Liver (tissue), 9 donors: ENCODE measurements around the gene CAMK2B. TPM values are rescaled to one million over a fixed set of nuclear protein-coding genes. Genes with fewer than 3 reads are reported as not detected.

Experiments
- DNase-seq: peaks from one replicate; pipeline ENCODE4 v3.0.0-alpha.2; 2017; ENCODE audit warnings: low spot score
- H3K27ac ChIP-seq, 2 donors: one replicate each; pipeline ENCODE4 v1.7.0; 2013; ENCODE audit warnings: inconsistent platforms in 2 of 2, low read length in 2 of 2, control low read depth in 1 of 2, low read depth in 1 of 2, mild to moderate bottlenecking in 1 of 2
- H3K27me3 ChIP-seq, 4 donors: one replicate each; pipeline versions ENCODE4 v1.6.1 to v1.7.0; 2013; ENCODE audit warnings: low read length in 3 of 4, inconsistent platforms in 1 of 4, mild to moderate bottlenecking in 1 of 4, moderate library complexity in 1 of 4; ENCODE audit not compliant: control insufficient read depth in 4 of 4, insufficient read depth in 4 of 4
- H3K36me3 ChIP-seq, 4 donors: one replicate each; pipeline versions ENCODE4 v1.6.1 to v1.7.0; 2013; ENCODE audit warnings: low read length in 3 of 4, mild to moderate bottlenecking in 3 of 4, low read depth in 1 of 4, moderate library complexity in 1 of 4; ENCODE audit not compliant: control insufficient read depth in 4 of 4, insufficient read depth in 3 of 4
- H3K4me1 ChIP-seq, 4 donors: one replicate each; pipeline versions ENCODE4 v1.6.1 to v1.7.0; 2013; ENCODE audit warnings: low read length in 3 of 4, mild to moderate bottlenecking in 3 of 4, moderate library complexity in 1 of 4; ENCODE audit not compliant: control insufficient read depth in 4 of 4, insufficient read depth in 4 of 4
- H3K4me3 ChIP-seq, 3 donors: one replicate each; pipeline versions ENCODE4 v1.6.1 to v1.7.0; 2013; ENCODE audit warnings: low read length in 3 of 3, control low read depth in 1 of 3, low read depth in 1 of 3, mild to moderate bottlenecking in 1 of 3
- H3K9ac ChIP-seq, 2 donors: one replicate each; pipeline ENCODE4 v1.7.0; 2013; ENCODE audit warnings: low read length in 2 of 2, mild to moderate bottlenecking in 2 of 2, moderate library complexity in 2 of 2, control low read depth in 1 of 2, low read depth in 1 of 2
- H3K9me3 ChIP-seq, 4 donors: one replicate each; pipeline versions ENCODE4 v1.6.1 to v1.7.0; 2013; ENCODE audit warnings: low read length in 3 of 4; ENCODE audit not compliant: control insufficient read depth in 4 of 4
- CTCF ChIP-seq: fragments of 150-350 bp; IDR thresholded peaks from 2 replicates; pipeline ENCODE4 v1.5.1; 2017; ENCODE audit warnings: improper control_type of control experiment, low read depth, low read length; ENCODE audit not compliant: missing input control
- FOXA2 ChIP-seq: IDR thresholded peaks from 2 replicates; pipeline ENCODE4 v1.6.1; 2016; ENCODE audit warnings: antibody characterized with exemption
- GABPA ChIP-seq, 2 donors: IDR thresholded peaks in 1 of 2; conservative IDR thresholded peaks in 1 of 2; 2 replicates each; pipeline ENCODE4 v1.6.1; 2016; ENCODE audit warnings: antibody characterized with exemption in 2 of 2, mild to moderate bottlenecking in 1 of 2, moderate library complexity in 1 of 2
- HNF4A ChIP-seq, 2 donors: conservative IDR thresholded peaks; 2 replicates each; pipeline ENCODE4 v1.6.1; 2016; ENCODE audit warnings: antibody characterized with exemption in 2 of 2, mild to moderate bottlenecking in 2 of 2
- JUND ChIP-seq, 2 donors: IDR thresholded peaks; 2 replicates each; pipeline ENCODE4 v1.6.1; 2016; ENCODE audit warnings: antibody characterized with exemption in 2 of 2
- MAX ChIP-seq: IDR thresholded peaks from 2 replicates; pipeline ENCODE4 v1.6.1; 2016; ENCODE audit warnings: antibody characterized with exemption
- RAD21 ChIP-seq, 2 donors: IDR thresholded peaks; 2 replicates each; pipeline ENCODE4 v1.6.1; 2016; ENCODE audit warnings: antibody characterized with exemption in 2 of 2, mild to moderate bottlenecking in 2 of 2
- REST ChIP-seq: IDR thresholded peaks from 2 replicates; pipeline ENCODE4 v1.6.1; 2016; ENCODE audit warnings: antibody characterized with exemption, mild to moderate bottlenecking
- SP1 ChIP-seq: IDR thresholded peaks from 2 replicates; pipeline ENCODE4 v1.6.1; 2018; ENCODE audit warnings: antibody characterized with exemption, mild to moderate bottlenecking
- whole genome bisulfite sequencing: extraction: QIAGEN DNeasy Blood & Tissue Kit; methylation state at CpG from one replicate; pipeline ENCODE4 v1.1.7; 2013; 5-methylcytosine and 5-hydroxymethylcytosine counted together
- polyA plus RNA-seq, 2 donors: library from polyadenylated mRNA; stranded (reverse) in 1 of 2; unstranded in 1 of 2; fragments of 200-250 nt in 1 of 2; fragments of >200 nt in 1 of 2; fragmentation: Nextera tagmentation in 1 of 2; extraction: Ambion mirVana in 1 of 2; gene quantifications; one replicate each; pipeline versions ENCODE4 v1.2.1 to v1.2.3, GENCODE V29; 2013 to 2015
- total RNA-seq, 2 donors: library from RNA; depleted of rRNA; stranded (reverse); fragments of >200 nt; gene quantifications; one replicate each; pipeline ENCODE4 v1.2.3, GENCODE V29; 2014
- donor health status: healthy.
- donor health status: healthy.
- donor health status: healthy.
- donor health status: healthy.
- donor health status: healthy.

The CAMK2B gene
- total and polyA plus RNA-seq, 4 donors: 2.1 to 3.3 (median 2.2) TPM; not detected in 1

GRCh38 chr7:44305564-44306507, 19.6 kb downstream of the CAMK2B start:
- Histone ChIP-seq H3K36me3 (no peaks in the 10 kb centered on the region), H3K9me3 (no peaks in the 10 kb centered on the region), H3K27me3 (no peaks in the 10 kb centered on the region), H3K4me1 (peaks cover 0 to 10% (median 4%) of the 10 kb centered on the region in 4 donors), H3K9ac (no peak overlapping the region), H3K4me3 (no peak overlapping the region), H3K27ac (no peak overlapping the region)
- no peak for DNase-seq
- TF ChIP-seq RAD21 (IDR thresholded peaks at IDR 0.05): no peak
- no peak for TF ChIP-seq GABPA (IDR thresholded peaks at IDR 0.05 in 1 of 2, conservative IDR thresholded peaks at IDR 0.05 in 1 of 2)
- TF ChIP-seq REST: no peak
- TF ChIP-seq SP1: no peak
- no peak for TF ChIP-seq MAX
- 94% methylated on average over 12 of the region's 12 CpGs for WGBS

- no peaks in the 10 kb centered on the region for H3K9me3 ChIP-seq
- 85% methylated on average over 2 of the region's 2 CpGs for WGBS
- TF ChIP-seq HNF4A (conservative IDR thresholded peaks at IDR 0.05): no peak
- TF ChIP-seq FOXA2: no peak
- TF ChIP-seq JUND (IDR thresholded peaks at IDR 0.05): no peak
- no peak for TF ChIP-seq CTCF
Observed at GRCh38 chr7:44294325-44295069, 30.9 kb downstream of the CAMK2B start.

More at GRCh38 chr7:44294325-44295069, 30.9 kb downstream of the CAMK2B start:
- H3K27ac ChIP-seq: no peak overlapping the region
- no peak overlapping the region for H3K9ac ChIP-seq
- peaks cover 0 to 4% (median under 1%) of the 10 kb centered on the region in 4 donors for H3K4me1 ChIP-seq
- H3K36me3 ChIP-seq: no peaks in the 10 kb centered on the region
- no peaks in the 10 kb centered on the region for H3K27me3 ChIP-seq
- peak; percentile 29 for DNase-seq
- no peak overlapping the region for H3K4me3 ChIP-seq
